ENCODE measurements around the gene NF2. TPM values are rescaled to one million over a fixed set of nuclear protein-coding genes. Genes with fewer than 3 reads are reported as not detected.

The NF2 gene
- total and polyA plus RNA-seq, 10 of the 15 experiments (the other 5 are each of a cell fraction or from before 2014, with no cell fraction given): 2.2 to 49.8 (median 22.5) TPM

DNA sequence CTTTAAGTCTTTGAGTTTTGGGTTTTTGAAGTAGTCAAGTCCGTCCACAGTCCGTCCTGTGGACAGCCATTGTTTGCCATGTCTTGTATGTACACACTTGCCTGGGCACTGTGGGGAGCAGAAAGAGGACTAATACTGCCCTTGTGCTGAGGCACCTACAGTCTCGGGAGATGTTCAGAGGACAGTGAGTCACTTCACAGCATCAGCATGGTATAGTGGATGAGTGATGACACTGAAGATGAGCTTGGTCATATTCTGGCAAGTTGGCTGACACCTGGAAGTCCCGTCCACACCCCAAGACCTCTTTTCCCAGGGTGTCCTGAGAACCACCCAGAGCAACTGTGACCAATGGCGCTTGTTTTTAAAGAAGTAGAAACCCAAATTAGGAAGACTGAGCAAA lies 29.2 kb downstream of the NF2 start:
- Histone ChIP-seq H3K9ac (ENCODE audit: control insufficient read depth, insufficient read depth, low read length) (no peak overlapping the region), H3K4me1 (ENCODE audit: control insufficient read depth, insufficient read depth, low read length) (no peaks in the 10 kb centered on the region), H3K27me3 (replicated peaks in 1 of 2; ENCODE audit: control insufficient read depth in 2 of 2, insufficient read depth in 2 of 2, low read length in 1 of 2) (no peaks in the 10 kb centered on the region), H4K20me1 (ENCODE audit: control insufficient read depth, insufficient read depth) (no peaks in the 10 kb centered on the region), H2AFZ (ENCODE audit: control insufficient read depth, low read depth, low read length) (no peak overlapping the region), H3K36me3 (ENCODE audit: control insufficient read depth in 2 of 2, insufficient read depth in 2 of 2, low read length in 1 of 2) (no peaks in the 10 kb centered on the region; a peak in 2 of 4 replicates), H3K4me2 (ENCODE audit: control insufficient read depth, insufficient read depth) (no peak overlapping the region), H3K79me2 (ENCODE audit: control insufficient read depth, insufficient read depth, low read length) (peaks cover 1% of the 10 kb centered on the region; the same call in 1 of the 2 replicates), H3K9me3 (replicated peaks; ENCODE audit: control insufficient read depth, insufficient read depth, low read length) (no peaks in the 10 kb centered on the region), H3K4me3 (no peak overlapping the region), H3K27ac (ENCODE audit: control insufficient read depth, insufficient read depth) (no peak overlapping the region)
- DNase-seq (ENCODE audit: low read depth, low spot score) (no peak), FAIRE-seq (no peak), ATAC-seq (no peak)
- ChIA-PET RAD21 (ENCODE audit: unreplicated experiment) (no interaction called here), SMC1A (ENCODE audit: uncharacterized antibody, unreplicated experiment) (no interaction called here), CTCF (no interaction called here), POLR2A (no interaction called here)
- WGBS (ENCODE audit: insufficient coverage, insufficient replicate concordance, low lambda C conversion rate, missing lambda C conversion rate): 94% methylated on average over 5 of the region's 5 CpGs
- BruUV-seq (replicated peaks): no TSS peak
- in situ Hi-C loops (cut with MboI) (no loop called here), intact Hi-C loops (cut with micrococcal nuclease; ENCODE audit: unreplicated experiment) (no loop called here)
- TF ChIP-seq CTCF (IDR thresholded peaks at IDR 0.05 in 2 of 3, conservative IDR thresholded peaks at IDR 0.05 in 1 of 3; ENCODE audit: control insufficient read depth in 2 of 3, extremely low read depth in 1 of 3, insufficient read depth in 1 of 3, low read depth in 3 of 3, low read length in 3 of 3) (no peak), TBL1XR1 (IDR thresholded peaks at IDR 0.05; ENCODE audit: low read depth, low read length) (no peak), ZZZ3 (IDR thresholded peaks at IDR 0.05; ENCODE audit: control insufficient read depth, insufficient read length, low read depth) (no peak), E4F1 (IDR thresholded peaks at IDR 0.05; ENCODE audit: borderline replicate concordance, partially characterized antibody) (no peak), GATAD2B (conservative IDR thresholded peaks at IDR 0.05; ENCODE audit: low read depth) (no peak), ELK1 (IDR thresholded peaks at IDR 0.05; ENCODE audit: low read depth, low read length) (no peak), NBN (IDR thresholded peaks at IDR 0.05) (no peak), CHD1 (IDR thresholded peaks at IDR 0.05; ENCODE audit: low read depth, low read length) (no peak), KDM1A (IDR thresholded peaks at IDR 0.05; ENCODE audit: borderline replicate concordance) (no peak), POLR2AphosphoS2 (IDR thresholded peaks at IDR 0.05; ENCODE audit: low read depth, low read length) (no peak), GABPA (IDR thresholded peaks at IDR 0.05; ENCODE audit: low read depth) (no peak), ZNF622 (IDR thresholded peaks at IDR 0.05) (no peak), ATF3 (IDR thresholded peaks at IDR 0.05; ENCODE audit: borderline replicate concordance, extremely low read depth, low read depth, low read length) (no peak), BCL3 (IDR thresholded peaks at IDR 0.05; ENCODE audit: borderline replicate concordance, insufficient read depth, low read depth, low read length, poor library complexity, severe bottlenecking) (no peak), HSF1 (IDR thresholded peaks at IDR 0.05; ENCODE audit: low read depth, low read length) (no peak)

All from GM12878 (cell line).